NCI-H460 (cell line): Measurements from ENCODE around the gene GLRA1. TPM values are rescaled to one million over a fixed set of nuclear protein-coding genes. Genes with fewer than 3 reads are reported as not detected.

Source experiments
- DNase-seq: peaks from one replicate; pipeline ENCODE4 v3.0.0-alpha.2; 2016; ENCODE audit warnings: low read depth; ENCODE audit errors: extremely low read depth
- polyA plus RNA-seq: library from polyadenylated mRNA; depleted of rRNA; stranded (reverse); fragments of >200 nt; gene quantifications from 2 replicates; pipeline ENCODE4 v1.2.3, GENCODE V29; 2014; cell fraction: nucleus; rRNA removed
- total RNA-seq: library from RNA; depleted of rRNA; stranded (reverse); fragments of >200 nt; shearing (Covaris generic); gene quantifications from 2 replicates; pipeline ENCODE4 v1.2.3, GENCODE V29; 2014; rRNA removed

The GLRA1 gene
- total RNA-seq = not detected in 2 replicates
- polyA plus RNA-seq = not detected in 2 replicates

DNA sequence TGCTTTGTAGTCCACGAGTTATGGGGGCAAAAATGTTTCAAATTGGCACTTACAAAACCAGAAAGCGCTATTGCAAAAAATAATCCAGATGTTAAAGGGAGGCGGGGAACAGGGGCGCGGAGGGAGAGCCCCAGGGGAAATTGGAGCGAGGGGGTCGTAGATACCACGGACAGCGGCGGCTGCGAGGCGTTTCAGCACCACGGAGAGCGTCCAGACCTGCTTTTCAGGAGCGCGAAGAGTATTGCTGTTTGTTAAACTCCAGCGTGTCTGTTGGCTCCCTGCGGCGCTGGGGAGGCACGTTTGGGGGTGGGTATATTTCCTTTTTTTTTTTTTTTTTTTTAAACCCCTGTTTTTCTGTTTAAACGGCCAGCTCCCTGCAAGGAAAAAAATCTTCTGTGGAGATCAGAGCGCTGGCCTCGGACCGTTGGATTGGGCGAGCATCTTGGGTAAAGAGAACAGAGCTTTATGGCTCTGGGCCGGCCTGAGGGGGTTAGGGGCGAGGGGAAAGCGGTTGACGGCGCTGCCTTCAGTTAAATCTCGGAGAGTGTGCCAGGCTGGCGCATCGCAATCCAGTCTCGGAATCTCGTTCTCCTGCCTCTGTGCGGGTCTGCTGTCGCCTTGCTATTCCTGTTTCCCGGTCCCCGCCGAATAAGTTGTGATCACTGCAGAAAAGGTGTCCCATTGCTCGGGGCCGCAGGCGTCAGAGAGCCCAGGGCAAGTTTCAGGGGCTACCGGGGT is at the start of gene GLRA1:
GLRA1 (minus strand) TSS at position 288 of the 738 bp plus-strand sequence. CDS start 302 bp downstream, outside the sequence.
- peak; percentile 42 for DNase-seq

DNA sequence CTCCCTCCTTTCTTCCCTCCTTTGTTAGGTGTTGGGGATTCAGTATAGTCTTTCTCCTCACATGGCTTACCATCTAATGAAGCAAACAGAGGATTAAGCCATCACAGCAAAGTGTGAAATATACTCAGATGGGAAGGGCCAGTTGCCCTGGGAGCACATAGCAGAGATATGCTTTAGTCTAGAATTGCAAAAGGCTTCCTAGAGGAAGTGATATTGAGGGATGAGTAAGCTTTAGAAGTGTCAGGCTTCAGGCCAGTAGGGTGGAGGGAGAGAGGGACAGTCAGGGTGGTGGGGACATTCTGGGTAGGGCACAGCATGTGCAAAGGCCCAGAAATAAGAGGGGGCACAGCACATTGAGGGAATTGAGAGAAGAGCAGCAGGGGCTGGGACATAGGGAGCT is 46.2 kb upstream of the GLRA1 start:
- DNase-seq = no peak

DNA sequence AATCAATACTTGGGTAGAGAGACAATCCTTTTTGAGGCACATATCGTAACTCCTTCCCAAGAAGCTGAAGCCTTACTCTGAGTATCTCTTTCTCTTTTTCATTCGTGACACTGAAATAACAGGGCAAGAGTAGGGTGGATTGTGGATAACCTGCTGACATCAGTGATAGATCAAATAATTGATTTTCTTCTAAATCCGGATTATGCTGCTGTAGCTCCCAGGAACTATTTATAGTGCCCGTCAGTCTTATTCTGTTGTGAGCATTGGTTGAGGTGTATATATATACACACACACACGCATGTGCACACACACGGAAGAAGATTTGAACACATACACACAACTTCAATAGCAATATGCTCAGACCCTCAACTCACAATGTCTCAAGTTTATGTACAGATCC is 43.2 kb upstream of the GLRA1 start:
- no peak for DNase-seq

GRCh38 chr5:151966046-151966445 is 41.4 kb upstream of the GLRA1 start:
- no peak for DNase-seq

- no peak for DNase-seq
Observed at GRCh38 chr5:151964471-151964870, 39.8 kb upstream of the GLRA1 start.

DNA sequence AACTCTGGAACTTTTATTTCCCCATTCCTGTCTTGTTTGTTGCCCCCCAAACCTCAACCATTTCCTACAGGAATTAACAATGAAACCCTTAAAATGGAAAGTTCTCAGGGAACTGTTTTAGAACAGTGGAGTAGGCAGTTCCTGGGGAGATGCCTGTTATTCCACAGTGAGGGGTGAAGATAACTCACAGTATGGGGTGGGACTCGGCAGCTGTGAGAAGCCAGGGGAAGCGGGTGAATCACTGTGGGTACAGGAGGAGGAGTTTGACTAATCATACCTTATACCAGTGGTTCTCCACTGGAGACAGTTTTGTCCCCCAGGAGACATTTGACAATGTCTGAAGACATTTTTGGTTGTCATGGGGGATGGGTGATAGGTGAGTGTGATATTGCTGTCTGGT is 36.9 kb upstream of the GLRA1 start:
- no peak for DNase-seq

DNA sequence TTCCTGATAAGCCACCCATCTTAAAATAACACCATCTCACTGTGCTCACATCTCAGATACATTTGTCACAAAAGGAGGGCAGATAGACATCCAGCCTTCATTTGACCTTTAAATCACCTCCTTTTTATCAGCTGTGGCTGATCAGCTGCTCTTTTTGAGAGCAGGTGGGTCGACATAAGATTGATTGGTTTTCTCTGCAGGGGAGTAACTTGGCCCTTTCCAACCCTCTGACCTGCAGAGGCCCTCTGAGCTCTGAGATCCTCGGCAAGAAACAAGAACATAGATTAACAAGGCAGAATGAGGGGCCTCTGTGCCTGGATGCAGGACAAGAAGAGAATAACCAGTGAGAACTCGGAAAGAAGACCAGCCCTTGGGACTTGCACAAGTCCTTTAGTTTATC is 33.5 kb upstream of the GLRA1 start:
- no peak for DNase-seq

GRCh38 chr5:151956725-151957124 is 32.1 kb upstream of the GLRA1 start:
- DNase-seq = no peak

DNA sequence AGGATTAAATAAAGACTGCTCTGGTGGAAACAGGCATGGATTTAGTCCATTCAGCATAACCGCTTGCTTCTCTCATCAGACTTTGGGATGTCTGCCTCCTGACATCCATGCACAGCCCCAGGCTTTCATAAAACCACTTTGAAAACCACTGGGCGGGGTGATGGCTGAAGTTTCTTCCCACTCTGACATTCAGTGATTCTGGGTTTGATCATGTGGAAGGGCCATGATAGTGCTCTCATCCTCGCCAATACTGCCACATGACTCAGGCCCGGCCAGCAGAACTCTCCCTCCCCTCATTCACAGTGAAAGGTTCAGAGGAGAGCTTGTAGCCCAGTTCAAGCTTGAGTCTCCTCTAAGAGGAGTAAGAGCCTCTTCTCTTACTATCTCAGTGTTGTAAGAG is 29.6 kb upstream of the GLRA1 start:
- DNase-seq = no peak

GRCh38 chr5:151953833-151954232 is 29.2 kb upstream of the GLRA1 start:
- no peak for DNase-seq

DNA sequence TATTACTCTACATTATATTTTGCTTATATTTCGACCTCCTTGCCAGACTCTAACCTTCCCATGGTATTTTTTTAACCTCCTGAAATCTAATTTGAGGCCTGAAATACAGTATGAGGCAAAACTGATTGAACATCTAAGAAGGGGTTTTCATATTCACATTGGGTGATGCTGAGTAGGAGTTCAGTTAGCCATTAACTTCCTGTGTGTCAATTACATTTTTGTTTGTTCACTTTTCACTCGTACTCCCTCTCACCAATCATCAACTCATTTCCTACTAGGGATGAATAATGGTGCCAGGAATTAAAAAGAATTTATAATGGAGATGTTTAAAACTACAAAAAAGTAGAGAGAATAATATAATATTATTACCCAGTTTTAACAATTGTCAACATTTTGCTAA is 27.6 kb upstream of the GLRA1 start:
- DNase-seq = no peak

- DNase-seq = no peak
Observed at GRCh38 chr5:151950706-151951105, 26.1 kb upstream of the GLRA1 start.

DNA sequence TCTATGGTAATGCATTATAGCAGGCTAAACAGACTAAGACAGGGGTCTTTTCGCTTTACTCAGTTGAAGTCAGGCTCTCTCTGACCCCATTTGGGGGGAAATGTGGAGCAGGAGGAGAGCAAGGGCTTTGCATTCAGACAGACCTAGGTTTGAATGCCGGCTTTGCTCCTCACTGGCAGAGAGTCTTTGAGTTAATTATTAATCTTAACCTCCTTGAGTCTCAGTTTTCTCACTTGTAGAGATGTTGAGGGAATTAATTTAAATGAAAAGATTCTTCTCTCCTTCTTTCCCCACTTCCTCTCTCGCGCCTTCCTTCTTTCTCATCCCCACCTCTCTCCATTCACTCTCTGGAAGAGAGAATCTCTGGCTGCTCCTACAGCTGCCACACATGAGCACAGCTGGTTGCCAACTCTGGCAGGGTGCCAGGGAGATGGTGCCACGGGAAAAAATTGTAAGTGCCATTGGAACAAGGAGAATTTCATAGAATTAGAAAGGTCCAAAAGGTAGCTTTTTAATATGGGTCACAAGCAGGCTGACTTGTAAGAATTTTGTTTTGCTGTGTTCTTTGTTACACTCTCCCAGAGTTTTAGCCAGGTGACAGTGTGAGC is 25.2 kb upstream of the GLRA1 start:
- no peak for DNase-seq

GRCh38 chr5:151949113-151949512 is 24.5 kb upstream of the GLRA1 start:
- no peak for DNase-seq

- DNase-seq = no peak
Observed at GRCh38 chr5:151947931-151948608, 23.4 kb upstream of the GLRA1 start.

GRCh38 chr5:151937851-151938250 is 13.2 kb upstream of the GLRA1 start:
- DNase-seq = no peak

GRCh38 chr5:151935135-151935695 is 10.6 kb upstream of the GLRA1 start:
- DNase-seq = no peak

- DNase-seq = no peak
Observed at GRCh38 chr5:151931260-151931659, 6.6 kb upstream of the GLRA1 start.

DNA sequence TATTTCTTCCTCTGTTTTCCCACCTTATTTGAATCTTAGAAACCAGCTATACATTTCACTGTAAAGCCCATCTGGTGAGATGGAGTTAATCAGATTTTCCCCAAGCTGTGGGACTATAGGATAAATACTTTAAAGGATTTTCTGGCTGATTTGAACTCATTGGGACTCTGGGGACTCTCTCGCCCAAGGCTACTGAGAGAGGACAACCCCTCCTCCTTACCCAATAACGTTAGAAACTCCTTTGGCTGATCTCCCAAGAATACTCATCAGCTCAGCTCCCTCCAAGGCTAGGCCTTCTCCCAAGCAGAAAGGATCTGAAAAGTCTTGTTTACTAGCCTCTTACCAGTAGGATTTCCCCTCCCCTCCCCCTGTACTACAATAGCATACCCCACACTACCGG is 1.5 kb upstream of the GLRA1 start:
- DNase-seq = no peak

DNA sequence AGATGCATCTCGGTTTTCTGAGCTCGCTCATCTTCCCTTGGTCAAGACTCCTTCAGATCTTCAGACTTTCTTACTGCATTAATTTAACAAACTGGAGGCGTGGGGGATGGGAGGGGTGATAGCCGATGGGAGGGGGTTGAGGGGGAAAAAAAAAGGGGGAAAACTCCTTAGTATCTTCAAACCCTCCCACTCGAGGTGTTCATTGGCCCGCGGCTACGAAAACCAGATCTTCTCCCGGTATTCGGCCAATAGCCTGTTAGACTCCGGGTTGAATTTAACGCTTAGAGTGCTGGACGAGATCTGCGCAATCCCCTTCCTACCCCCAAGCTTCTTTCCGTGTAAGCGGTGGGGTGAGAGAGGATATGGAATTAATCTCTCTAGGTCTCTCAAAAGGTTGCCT is 689 bp upstream of the GLRA1 start:
- no peak for DNase-seq

GRCh38 chr5:151923866-151924476 is 680 bp downstream of the GLRA1 start:
- no peak for DNase-seq
